GM21619 (cell line): Measurements from ENCODE around the gene CHMP1B.
"Not testable (repeated sequence)": the region's sequence is repeated elsewhere in the genome, so short reads cannot be mapped to it uniquely, and the experiment has no call there.

Experiments used
- ATAC-seq: cut with Tn5 transposase; IDR thresholded peaks from one replicate; pipeline ENCODE4 v1.9.1; 2021; ENCODE audit not compliant: unreplicated experiment

Gene CHMP1B

DNA sequence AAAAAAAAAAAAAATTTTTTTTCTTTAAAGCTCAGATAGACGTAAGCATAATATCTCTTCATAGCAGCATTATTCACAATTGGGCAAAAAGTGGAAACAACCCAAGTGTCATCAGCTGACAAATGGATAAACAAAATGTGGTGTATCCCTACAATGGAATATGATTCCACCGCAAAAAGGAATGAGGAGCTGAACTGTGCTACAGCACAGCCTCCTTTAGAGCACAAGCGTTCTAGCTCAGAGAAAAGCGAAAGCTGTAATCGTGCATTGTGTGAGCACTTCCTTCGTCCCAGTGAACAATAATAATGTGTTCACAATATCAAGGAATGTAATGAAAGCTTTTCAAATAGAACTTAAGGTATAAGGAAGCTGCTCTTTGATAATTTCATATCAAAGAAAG lies 11.7 kb upstream of the CHMP1B start:
- ATAC-seq = no peak

DNA sequence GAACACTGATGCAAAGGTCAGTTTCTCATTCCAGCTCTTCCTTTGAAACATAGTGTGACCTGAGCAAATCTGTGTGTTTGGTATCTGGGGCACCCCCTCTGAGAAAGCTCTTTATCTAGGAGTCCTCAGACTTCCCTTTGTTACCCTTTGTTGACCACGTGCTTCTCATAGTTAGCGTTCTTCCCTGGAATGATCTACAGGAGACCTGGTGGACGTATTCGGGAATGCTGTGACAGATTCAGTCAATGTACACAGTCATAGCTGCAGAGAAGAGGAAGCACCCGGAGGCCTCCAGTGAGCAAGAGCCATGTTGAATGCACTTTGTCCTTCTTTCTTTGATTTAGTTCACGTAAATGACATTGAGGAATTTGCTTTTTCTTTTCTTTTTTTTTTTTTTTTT lies 10.7 kb upstream of the CHMP1B start:
- no peak for ATAC-seq

DNA sequence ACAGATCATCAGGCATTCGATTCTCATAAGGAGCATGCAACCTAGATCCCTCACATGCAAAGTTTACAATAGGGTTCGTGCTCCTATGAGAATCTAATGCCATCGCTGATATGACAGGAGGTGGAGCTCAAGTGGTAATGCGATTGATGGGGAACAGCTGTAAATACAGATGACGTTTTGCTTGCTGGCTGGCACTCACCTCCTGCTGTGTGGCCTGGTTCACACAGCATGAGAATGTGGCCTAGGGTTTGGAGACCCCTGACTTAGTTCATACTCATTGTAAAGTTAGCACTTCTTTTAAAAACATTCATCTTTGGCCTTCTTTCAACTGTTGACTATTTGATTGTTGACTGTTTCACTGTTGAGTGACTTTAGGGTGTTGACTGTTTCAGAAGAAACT lies 8.7 kb upstream of the CHMP1B start:
- ATAC-seq = no peak

DNA sequence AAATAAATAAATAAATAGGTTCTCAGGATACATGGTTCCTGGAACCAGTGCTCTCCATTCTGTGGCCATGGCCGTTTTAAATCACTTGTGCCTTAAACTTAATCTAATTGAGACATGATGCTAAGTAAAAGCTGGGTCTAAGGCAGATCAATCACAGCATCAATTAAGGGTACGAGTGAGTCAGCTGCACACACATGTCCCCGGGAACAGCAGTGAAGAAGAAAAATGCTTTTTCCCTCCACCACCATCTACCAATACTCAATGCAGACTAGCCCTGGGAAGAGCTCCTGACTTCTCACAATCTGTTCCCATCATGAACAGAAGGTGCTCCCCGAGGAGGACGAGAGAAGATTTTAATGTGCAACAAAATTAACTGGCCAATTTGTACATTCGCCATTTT lies 6.8 kb upstream of the CHMP1B start:
- no peak for ATAC-seq

DNA sequence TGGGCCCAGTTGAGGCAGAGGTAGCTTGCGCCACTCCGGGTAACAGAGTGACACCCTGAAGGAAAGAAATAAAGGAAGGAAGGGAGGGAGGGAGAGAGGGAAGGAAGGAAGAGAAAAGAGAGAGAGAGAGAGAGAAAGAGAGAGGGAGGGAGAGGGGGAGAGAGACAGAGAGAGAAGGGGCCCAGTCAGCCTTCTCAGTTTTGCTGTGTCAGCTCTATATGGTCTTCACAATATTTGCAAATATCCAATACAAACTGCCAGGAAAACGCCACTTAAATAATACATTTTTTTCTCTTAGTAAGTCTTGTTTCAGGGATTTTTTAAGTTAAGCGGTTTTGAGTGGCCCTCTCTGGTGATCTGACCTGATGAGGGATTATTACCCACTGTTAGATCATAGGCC lies 5.6 kb upstream of the CHMP1B start:
- ATAC-seq = no peak

DNA sequence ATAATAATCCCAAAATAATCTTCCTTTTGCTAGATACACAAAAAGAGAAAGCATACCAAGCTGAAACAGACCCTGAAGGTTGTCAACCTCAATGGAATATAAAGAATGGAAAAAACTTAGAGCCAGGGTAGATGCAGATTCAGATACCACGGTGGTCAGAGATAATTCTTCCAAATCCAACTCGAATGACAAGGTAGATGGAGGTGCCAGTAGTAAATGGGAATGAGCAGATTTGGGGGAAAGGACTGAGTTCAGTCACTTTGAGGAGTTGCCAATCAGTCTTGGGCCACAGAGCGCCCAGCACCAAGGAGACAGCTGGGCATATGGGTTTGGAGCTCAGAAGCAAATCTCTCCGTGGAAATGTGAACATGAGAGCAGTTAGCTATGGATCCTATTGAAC lies 3.4 kb upstream of the CHMP1B start:
- ATAC-seq = no peak

DNA sequence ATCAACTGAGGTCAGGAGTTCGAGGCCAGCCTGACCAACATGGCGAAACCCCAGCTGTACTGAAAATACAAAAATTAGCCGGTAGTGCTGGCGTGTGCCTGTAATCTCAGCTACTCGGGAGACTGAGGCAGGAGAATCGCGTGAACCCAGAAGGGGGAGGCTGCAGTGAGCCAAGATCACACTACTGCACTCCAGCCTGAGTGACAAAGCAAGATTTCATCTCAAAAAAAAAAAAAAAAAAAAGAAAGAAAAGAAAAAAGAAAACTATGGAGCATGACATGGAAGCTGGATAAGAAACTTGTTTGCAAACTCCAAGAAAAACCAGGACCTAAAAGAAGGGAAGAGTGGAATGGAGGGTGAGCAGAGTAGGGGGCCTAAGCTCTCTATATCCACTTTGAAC lies 1.9 kb upstream of the CHMP1B start:
- no peak for ATAC-seq

DNA sequence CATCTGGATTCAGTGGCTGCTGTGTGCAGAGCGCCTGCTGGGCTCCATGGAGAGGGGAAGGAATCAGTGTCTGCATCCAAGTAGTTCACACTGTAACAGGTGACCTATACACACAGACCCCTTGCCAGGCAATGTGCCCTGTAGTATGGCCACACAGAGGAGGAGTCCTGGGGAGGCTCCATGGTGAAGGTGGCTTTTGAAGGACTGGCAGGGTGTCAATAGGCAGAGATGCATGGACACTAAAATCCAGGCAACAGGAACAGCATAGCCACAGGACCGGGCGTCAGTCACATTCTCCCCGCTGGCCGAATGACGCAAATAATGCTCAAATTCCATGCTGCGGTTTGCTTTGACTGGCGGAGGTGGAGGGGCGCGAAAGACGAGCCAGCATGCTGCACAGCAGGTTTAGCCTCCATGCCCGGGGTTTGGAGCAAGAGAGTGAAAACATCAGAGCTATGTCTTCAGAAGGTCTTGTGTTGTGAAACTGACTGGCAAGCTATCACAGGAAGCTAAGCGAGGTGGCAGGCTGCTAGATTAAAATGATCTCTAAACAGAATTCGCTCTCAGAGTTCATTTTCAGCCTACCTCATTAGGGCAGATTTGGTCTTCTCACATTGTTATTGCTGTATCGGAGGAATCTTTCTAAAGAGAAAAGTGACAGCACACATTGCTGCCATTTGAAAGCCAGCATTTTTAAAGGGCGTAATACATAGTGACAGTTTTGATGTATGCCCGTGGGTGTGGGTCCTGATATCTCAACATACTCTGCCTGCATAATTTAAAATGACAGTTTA lies 1.2 kb upstream of the CHMP1B start:
- no peak for ATAC-seq

DNA sequence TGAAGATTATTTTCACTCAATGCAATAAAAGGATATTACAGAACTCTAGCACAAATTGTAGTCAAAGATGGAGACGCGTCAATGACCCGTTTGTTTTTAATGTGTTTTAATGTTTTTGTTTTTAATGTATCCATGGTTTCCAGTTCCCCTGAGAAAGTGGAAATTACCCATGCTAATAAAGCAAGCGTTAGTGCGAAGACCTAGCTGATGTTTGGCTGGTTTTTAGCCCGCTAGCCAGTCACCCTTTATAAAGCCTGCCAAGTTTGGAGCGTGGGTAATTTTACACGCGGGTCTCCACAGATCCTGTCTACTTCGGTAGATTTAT lies 430 bp upstream of the CHMP1B start:
- peak; percentile 28 for ATAC-seq

DNA sequence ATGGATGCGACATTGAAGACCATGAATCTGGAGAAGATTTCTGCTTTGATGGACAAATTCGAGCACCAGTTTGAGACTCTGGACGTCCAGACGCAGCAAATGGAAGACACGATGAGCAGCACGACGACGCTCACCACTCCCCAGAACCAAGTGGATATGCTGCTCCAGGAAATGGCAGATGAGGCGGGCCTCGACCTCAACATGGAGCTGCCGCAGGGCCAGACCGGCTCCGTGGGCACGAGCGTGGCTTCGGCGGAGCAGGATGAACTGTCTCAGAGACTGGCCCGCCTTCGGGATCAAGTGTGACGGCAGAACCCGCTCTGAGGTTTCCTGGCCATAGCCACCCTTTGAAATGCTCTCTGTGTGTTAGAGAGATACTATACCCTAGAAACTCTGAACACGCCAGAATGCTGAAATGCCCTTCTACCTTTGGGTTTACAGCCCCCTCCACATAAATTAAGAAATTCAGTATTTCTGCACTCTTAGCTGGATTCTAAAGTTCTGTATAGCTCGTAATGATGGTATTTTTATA lies 659 bp downstream of the CHMP1B start:
- peak; percentile 37 for ATAC-seq

DNA sequence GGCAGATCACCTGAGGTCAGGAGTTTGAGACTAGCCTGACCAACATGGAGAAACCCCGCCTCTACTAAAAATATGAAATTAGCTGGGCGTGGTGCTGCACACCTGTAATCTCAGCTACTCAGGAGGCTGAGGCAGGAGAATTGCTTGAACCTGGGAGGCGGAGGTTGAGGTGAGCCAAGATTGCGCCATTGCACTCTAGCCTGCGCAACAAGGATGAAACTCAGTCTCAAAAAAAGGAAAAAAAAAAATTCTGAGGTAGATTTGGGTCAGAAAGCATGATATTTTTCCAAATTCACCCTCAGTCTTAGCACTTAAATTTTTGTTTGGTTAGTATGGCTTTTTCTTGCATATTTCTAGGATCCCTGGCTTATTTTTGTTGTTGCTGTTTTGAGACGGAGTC lies 3.3 kb downstream of the CHMP1B start:
- not testable (repeated sequence) for ATAC-seq

DNA sequence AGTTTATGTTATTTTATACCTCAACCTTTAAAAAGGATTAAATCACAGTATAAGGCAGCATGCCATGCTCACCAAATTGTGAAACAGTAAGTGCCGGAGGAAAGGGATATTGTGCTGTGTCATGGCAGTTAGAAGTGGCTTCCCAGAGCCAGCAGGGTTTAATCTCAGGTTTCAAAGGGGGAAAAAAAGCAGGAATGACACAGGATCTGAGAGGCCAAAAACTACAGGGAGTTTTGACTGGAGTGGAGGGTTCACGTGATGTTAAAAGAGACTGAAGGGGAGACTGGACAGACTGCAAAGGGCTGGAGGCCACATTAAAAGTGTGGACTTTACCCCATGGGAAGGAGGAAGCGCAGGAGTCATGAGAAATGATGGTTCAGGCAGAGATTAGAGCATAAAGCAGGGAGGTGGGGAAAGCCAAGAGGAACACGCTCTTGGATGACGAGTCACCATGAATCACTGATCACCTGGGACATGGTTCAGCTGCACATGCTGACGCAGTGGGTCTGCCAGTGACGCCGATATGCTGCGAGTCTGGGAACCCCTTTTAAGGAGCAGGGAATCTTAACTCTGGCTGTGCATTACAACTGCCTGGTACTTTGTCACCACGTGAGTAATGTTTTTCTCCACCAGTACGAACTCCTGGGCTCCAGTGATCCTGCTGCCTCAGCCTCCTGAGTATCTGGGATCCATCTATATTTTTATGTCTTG lies 6.1 kb downstream of the CHMP1B start:
- ATAC-seq = no peak

DNA sequence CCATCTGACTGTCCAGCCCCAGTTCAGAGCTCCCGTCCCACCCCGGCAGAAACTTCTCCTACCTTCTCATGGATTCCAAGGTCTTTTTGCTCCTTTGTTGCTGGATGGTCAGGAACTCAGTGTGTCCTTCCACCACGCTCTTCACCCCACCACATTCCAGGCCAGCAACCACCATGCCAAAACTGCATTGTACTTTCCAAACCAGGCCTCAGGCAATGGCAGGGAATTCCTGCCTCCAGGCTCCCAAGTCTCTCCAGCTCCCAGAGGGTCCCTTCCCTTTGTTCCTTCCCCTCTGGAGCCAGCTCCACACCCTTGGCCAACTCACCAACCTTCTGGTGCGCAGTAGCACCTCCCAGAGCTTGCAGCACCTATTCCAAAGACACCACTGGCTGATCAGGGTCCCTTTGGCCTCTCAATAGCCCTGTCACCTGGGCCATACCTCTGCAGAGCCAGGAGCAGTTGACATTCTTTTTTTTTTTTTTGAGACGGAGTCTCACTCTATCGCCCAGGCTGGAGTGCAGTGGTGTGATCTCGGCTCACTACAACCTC lies 8.1 kb downstream of the CHMP1B start:
- no peak for ATAC-seq

DNA sequence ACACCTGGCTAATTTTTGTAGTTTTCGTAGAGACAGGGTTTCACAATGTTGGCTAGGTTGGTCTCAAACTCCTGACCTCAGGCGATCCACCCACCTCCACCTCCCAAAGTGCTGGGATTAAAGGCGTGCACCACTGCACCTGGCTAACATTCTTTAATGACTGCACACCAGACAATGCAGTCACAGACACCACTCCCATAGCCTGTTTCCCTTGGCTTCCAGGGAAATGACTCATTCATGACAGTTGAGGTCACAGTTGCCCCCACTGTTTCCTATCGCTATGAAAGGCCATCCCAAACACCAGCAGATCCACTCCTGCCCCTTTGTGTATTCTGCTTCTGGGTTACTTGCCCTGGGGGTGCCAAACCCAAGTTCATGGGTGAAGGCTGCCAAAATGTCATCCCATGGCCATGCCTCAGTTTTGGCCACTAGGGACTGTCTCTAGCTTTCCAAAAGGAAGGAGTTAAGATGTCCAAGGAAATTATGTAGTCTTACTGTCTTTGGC lies 8.7 kb downstream of the CHMP1B start:
- ATAC-seq = no peak

DNA sequence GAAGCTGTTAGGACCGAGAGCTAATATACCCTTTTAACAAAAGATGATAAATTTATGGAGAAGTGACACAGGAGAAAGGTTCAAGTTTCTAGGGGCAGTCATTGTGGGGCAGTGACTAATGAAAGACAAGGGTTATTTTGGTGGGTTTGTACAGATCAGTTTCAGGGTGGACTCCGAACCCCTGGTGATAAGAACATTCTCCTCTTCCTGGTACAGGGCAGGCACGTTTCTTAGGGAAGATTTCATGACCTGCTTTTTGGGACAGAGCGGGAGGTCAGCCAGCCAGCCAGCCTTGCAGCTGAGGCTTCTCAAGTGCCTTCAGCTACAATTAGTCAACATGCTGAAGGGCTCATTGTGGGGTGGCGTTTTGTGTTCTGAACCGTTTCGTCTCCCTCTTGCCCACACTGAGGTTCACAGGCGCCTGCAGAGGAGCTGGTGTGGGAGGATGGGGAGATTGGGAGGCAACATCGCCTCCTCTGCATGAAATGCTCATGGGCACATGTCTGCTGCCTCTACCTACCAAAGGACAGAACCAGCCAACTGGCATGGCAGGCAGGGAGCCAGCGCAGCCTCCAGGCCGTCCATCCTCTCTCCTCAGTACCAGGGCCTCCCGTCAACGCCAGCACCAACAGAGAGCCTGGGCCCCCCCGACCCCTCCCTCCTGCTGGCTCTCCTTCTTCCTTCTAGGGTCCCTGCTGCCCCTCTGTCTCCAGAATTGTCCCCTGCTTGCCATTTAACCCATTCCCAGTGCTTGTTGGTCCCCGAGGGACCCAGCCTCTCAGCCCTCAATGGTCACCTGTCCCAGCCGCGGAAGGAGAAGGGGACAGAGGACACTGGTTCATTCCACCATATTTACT lies 9.6 kb downstream of the CHMP1B start:
- no peak for ATAC-seq

DNA sequence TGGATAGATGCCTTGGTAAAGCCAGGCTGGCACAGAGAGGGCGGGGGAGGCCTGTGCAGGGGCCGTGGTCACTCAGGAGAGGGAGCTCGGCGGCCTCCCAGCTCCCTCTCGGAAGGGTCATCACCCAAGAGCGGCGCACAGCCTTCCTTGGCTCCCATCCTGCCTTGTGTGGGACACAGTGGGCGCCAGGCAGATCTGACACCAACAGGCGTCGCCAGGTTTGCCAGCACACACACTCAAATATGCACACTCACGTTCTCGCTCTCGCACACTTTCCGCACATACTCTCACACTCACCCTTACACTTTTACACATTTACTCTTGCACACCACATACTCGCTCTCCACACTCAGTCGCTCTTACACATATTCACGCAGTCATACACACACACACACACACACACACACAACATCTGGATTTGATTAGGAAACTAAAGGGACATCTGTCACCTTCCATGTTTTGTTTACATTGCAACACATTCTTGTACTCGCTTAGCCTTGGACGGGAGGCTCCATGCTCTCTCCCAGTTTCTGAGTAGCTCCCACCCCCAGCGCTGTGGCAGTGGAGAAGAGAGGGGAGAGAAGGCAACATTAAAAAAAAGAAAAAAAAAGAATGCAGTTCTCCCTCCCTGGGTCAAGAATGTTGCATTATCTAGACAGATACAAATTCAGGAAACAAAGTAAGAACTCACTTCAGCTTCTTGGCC lies 10.5 kb downstream of the CHMP1B start:
- ATAC-seq = no peak

DNA sequence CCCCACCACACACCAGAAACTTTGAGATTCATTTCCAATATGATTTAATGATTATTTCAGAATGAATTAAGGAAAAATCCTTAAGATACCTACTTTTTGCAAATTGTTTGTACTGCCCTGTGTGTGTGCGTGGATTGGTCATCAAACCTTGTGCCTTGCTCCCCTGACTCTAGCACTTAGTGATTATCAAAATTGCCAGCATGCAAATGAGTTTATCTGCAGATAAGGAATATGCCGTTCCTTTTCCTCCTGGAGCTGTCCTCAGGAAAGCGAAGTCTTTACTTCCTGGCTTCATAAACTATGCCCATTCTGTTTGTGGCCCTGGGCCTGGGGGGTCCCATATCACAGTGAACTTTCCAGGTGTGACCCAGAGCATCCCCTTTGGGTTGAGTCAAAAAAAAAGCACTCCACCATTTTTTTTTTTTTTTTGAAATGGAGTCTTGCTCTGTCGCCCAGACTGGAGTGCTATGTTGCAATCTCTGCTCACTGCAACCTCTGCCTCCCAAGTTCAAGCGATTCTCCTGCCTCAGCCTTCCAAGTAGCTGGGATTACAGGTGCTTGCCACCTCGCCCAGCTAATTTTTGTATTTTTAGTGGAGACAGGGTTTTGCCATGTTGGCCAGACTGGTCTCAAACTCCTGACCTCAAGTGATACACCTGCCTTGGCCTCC lies 11.4 kb downstream of the CHMP1B start:
- no peak for ATAC-seq

DNA sequence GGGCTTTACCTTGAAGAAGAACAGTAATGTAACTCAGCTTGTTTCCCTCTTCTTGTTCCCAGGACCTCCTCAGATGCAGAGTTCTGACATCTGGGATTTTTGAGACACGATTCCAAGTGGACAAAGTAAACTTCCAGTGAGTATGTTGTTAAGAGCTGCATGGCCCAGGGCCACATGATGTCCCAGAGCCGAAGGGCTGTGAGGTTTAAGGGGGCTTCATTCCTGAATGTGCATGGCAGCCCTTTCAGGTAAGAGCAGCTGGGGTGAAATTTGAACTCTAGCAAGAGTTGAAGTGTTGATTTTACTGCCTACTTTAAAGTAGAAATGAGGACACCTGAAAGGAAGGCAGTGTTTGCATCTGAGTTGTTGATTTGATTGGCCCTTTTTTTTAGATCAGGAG lies 13.3 kb downstream of the CHMP1B start:
- no peak for ATAC-seq

DNA sequence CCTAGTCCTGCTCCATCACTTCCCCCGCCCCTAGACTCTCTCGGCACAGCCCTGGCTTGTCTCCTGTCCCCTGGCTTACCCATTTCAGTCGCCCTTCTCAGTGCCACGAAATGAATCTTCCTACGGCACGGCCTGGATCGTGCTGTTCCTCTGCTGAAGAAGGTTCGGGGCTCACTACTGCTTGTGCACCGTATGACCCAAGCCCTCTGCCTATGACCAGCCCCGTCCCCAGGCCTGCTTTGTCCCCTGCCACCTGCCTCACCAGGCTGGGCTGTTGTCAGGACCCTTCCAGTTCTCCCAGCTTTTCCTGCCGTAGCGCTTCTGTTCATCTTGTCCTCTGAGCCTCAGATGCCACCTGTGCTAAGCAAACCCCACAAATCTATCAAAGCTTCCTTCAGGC lies 13.9 kb downstream of the CHMP1B start:
- no peak for ATAC-seq

DNA sequence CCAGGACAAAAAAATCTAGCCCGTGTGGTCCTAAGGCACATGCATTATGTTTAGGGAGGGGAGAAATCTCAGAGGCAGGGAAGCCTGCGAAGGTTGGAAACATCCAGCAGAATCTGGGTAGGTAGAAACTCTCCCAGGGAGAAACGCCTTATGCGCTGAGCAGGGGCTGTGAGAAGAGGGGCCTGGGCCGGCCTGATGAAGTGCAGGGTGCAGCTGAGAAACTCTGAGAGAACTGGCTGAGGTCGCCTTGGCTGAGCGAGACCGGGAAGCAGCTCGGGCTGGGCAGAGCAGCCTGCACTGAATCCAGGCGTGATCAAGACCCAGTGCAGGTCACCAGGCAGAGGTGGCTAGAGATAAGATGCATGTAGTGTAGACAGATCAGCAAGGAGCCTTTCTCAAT lies 15.1 kb downstream of the CHMP1B start:
- no peak for ATAC-seq
